CD4-positive, alpha-beta T cell treated with Interleukin-6 at 100 ng/mL for 8 hours (primary cell): ENCODE results near the gene YBX1.
A peak's percentile ranks its signal among the peaks of the same experiment; 100 is the strongest.
"Not testable (repeated sequence)": the region's sequence is repeated elsewhere in the genome, so short reads cannot be mapped to it uniquely, and the experiment has no call there.

Experiments used
- DNase-seq: peaks from one replicate; pipeline ENCODE4 v3.0.0-alpha.2; 2020; ENCODE audit warnings: mixed read lengths, low spot score

The YBX1 gene

GRCh38 chr1:42681741-42682483 lies at the start of gene YBX1:
Gene YBX1, plus strand, starts transcription at chr1:42682418. Its CDS starts 148 bp downstream, at chr1:42682566.
- peak; percentile 96 for DNase-seq

GRCh38 chr1:42639116-42639515 lies 43.1 kb upstream of the YBX1 start:
- DNase-seq: no peak

- DNase-seq: no peak
Observed at GRCh38 chr1:42646056-42646455, 36.2 kb upstream of the YBX1 start.

- no peak for DNase-seq
Observed at GRCh38 chr1:42657201-42657600, 25.0 kb upstream of the YBX1 start.

GRCh38 chr1:42657981-42658876 lies 24.0 kb upstream of the YBX1 start, which contains the start of gene PPIH:
Gene PPIH, plus strand, starts transcription at chr1:42658423. Its CDS starts 24 bp downstream, at chr1:42658447.
- DNase-seq: peak; percentile 93

- DNase-seq: no peak
Observed at GRCh38 chr1:42658877-42659337, 23.3 kb upstream of the YBX1 start.

- no peak for DNase-seq
Observed at GRCh38 chr1:42660907-42661500, 21.2 kb upstream of the YBX1 start.

GRCh38 chr1:42669936-42670335 lies 12.3 kb upstream of the YBX1 start:
- no peak for DNase-seq

GRCh38 chr1:42670425-42670824 lies 11.8 kb upstream of the YBX1 start:
- no peak for DNase-seq

GRCh38 chr1:42674214-42674613 lies 8.0 kb upstream of the YBX1 start:
- no peak for DNase-seq

GRCh38 chr1:42674682-42675081 lies 7.5 kb upstream of the YBX1 start:
- no peak for DNase-seq

- DNase-seq: no peak
Observed at GRCh38 chr1:42675467-42675866, 6.8 kb upstream of the YBX1 start.

GRCh38 chr1:42676534-42677087 lies 5.6 kb upstream of the YBX1 start:
- no peak for DNase-seq

- DNase-seq: no peak
Observed at GRCh38 chr1:42679364-42679983, 2.7 kb upstream of the YBX1 start.

GRCh38 chr1:42680055-42680454 lies 2.2 kb upstream of the YBX1 start:
- no peak for DNase-seq

GRCh38 chr1:42680921-42681683 lies 1.1 kb upstream of the YBX1 start:
- peak; percentile 21 for DNase-seq

- not testable (repeated sequence) for DNase-seq
Observed at GRCh38 chr1:42682484-42682738, 193 bp downstream of the YBX1 start.

GRCh38 chr1:42682739-42683531 lies 717 bp downstream of the YBX1 start:
- peak; percentile 53 for DNase-seq

- DNase-seq: no peak
Observed at GRCh38 chr1:42684139-42684538, 1.9 kb downstream of the YBX1 start.

- DNase-seq: no peak
Observed at GRCh38 chr1:42686418-42686817, 4.2 kb downstream of the YBX1 start.
